B cell (primary cell): ENCODE results near the gene BRF1.

Source experiments
- EZH2 ChIP-seq: IDR thresholded peaks from 2 replicates; pipeline ENCODE4 v1.6.1; 2012; ENCODE audit warnings: borderline replicate concordance, low read depth, mild to moderate bottlenecking, moderate library complexity, low read length; ENCODE audit not compliant: insufficient read depth, poor library complexity, severe bottlenecking
- TF ChIP-seq, protein P1 (sequence below): fragments of 200-600 bp; IDR thresholded peaks from one replicate; pipeline ENCODE4 v1.8.0; 2022; ENCODE audit warnings: antibody characterized with exemption, mild to moderate bottlenecking

- TF ChIP-seq, protein P1, sequence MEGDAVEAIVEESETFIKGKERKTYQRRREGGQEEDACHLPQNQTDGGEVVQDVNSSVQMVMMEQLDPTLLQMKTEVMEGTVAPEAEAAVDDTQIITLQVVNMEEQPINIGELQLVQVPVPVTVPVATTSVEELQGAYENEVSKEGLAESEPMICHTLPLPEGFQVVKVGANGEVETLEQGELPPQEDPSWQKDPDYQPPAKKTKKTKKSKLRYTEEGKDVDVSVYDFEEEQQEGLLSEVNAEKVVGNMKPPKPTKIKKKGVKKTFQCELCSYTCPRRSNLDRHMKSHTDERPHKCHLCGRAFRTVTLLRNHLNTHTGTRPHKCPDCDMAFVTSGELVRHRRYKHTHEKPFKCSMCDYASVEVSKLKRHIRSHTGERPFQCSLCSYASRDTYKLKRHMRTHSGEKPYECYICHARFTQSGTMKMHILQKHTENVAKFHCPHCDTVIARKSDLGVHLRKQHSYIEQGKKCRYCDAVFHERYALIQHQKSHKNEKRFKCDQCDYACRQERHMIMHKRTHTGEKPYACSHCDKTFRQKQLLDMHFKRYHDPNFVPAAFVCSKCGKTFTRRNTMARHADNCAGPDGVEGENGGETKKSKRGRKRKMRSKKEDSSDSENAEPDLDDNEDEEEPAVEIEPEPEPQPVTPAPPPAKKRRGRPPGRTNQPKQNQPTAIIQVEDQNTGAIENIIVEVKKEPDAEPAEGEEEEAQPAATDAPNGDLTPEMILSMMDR: no peak
- TF ChIP-seq EZH2: no peak
These were observed 47.6 kb upstream of the BRF1 start for GRCh38 chr14:105348169-105348944.
